HepG2 (cell line): Measurements from ENCODE around the gene ACTN3. TPM values are rescaled to one million over a fixed set of nuclear protein-coding genes. Genes with fewer than 3 reads are reported as not detected.

Experiments used
- BRD4 ChIP-seq: sonication (generic); formaldehyde crosslinking; IDR thresholded peaks from 2 replicates; pipeline ENCODE4 v1.4.0; 2020; ENCODE audit warnings: missing genetic modification reagents
- CENPBD1 ChIP-seq: sonication (generic); formaldehyde crosslinking; IDR thresholded peaks from 2 replicates; pipeline ENCODE4 v1.8.0; 2022; ENCODE audit warnings: missing genetic modification reagents, low read depth, mild to moderate bottlenecking, borderline replicate concordance
- DMAP1 ChIP-seq: IDR thresholded peaks from 2 replicates; pipeline ENCODE4 v1.6.1; 2016
- IRF2 ChIP-seq: IDR thresholded peaks from 2 replicates; pipeline ENCODE4 v1.6.1; 2018; ENCODE audit warnings: missing genetic modification reagents, missing compliant biosample characterization
- MAFG ChIP-seq: sonication (generic); formaldehyde crosslinking; IDR thresholded peaks from 2 replicates; pipeline ENCODE4 v1.5.1; 2020; ENCODE audit warnings: mild to moderate bottlenecking, missing genetic modification reagents
- NCOA1 ChIP-seq: sonication (generic); formaldehyde crosslinking; IDR thresholded peaks from 2 replicates; pipeline ENCODE4 v1.9.0; 2021; ENCODE audit warnings: missing genetic modification reagents
- NFE2L2 ChIP-seq: fragments of 150-350 bp; IDR thresholded peaks from 2 replicates; pipeline ENCODE4 v1.6.1; 2014; ENCODE audit warnings: low read length
- RAD51 ChIP-seq: fragments of 450-650 bp; IDR thresholded peaks from 2 replicates; pipeline ENCODE4 v1.6.1; 2016; ENCODE audit warnings: borderline replicate concordance
- SNAPC2 ChIP-seq: sonication (generic); formaldehyde crosslinking; IDR thresholded peaks from 2 replicates; pipeline ENCODE4 v1.8.1; 2022; ENCODE audit warnings: mild to moderate bottlenecking, missing genetic modification reagents
- ZBTB7A ChIP-seq: sonication (generic); formaldehyde crosslinking; IDR thresholded peaks from 2 replicates; pipeline ENCODE4 v1.8.0; 2022; ENCODE audit warnings: mild to moderate bottlenecking, missing genetic modification reagents
- ZNF136 ChIP-seq: sonication (generic); formaldehyde crosslinking; IDR thresholded peaks from 2 replicates; pipeline ENCODE4 v1.8.1; 2022; ENCODE audit warnings: low read depth, mild to moderate bottlenecking, moderate library complexity, missing genetic modification reagents
- ZNF18 ChIP-seq: sonication (generic); formaldehyde crosslinking; IDR thresholded peaks from 2 replicates; pipeline ENCODE4 v1.8.0; 2022; ENCODE audit warnings: mild to moderate bottlenecking, missing genetic modification reagents; ENCODE audit not compliant: insufficient replicate concordance
- ZNF329 ChIP-seq: sonication (generic); formaldehyde crosslinking; IDR thresholded peaks from 2 replicates; pipeline ENCODE4 v1.9.0; 2021; ENCODE audit warnings: low read depth, mild to moderate bottlenecking, missing genetic modification reagents
- ZNF33B ChIP-seq: sonication (generic); formaldehyde crosslinking; IDR thresholded peaks from 2 replicates; pipeline ENCODE4 v1.5.1; 2020; ENCODE audit warnings: mild to moderate bottlenecking, missing genetic modification reagents
- ZNF83 ChIP-seq: sonication (generic); formaldehyde crosslinking; IDR thresholded peaks from 2 replicates; pipeline ENCODE4 v1.4.0; 2020; ENCODE audit warnings: missing genetic modification reagents, mild to moderate bottlenecking, borderline replicate concordance
- polyA plus RNA-seq, 8 experiments: library from polyadenylated mRNA; depleted of rRNA in 3 of 8; stranded (reverse) in 7 of 8; unstranded in 1 of 8; fragments of >200 nt; fragmentation: Illumina TruSeq in 4 of 8; extraction: Trizol in 4 of 8; gene quantifications; 2 replicates each; pipeline versions ENCODE4 v1.2.1 to v1.2.3, GENCODE V29; 2011 to 2016; ENCODE audit warnings: low read depth in 4 of 8, missing spikeins in 1 of 8, mixed read lengths in 1 of 8; ENCODE audit not compliant: insufficient read depth in 1 of 8
- total RNA-seq, 5 experiments: library from RNA; depleted of rRNA; stranded (reverse); fragments of >200 nt; fragmentation: Illumina TruSeq; extraction: Trizol; gene quantifications; 2 replicates each; pipeline ENCODE4 v1.2.3, GENCODE V29; 2016; ENCODE audit warnings: low read depth in 1 of 5
- TF ChIP-seq, protein P1 (sequence below): sonication (generic); formaldehyde crosslinking; IDR thresholded peaks from 2 replicates; pipeline ENCODE4 v1.4.0; 2020; ENCODE audit warnings: missing genetic modification reagents
- TF ChIP-seq, protein P2 (sequence below): sonication (generic); formaldehyde crosslinking; IDR thresholded peaks from 2 replicates; pipeline ENCODE4 v1.5.1; 2020; ENCODE audit warnings: mild to moderate bottlenecking, moderate library complexity, missing genetic modification reagents
- TF ChIP-seq, protein P3 (sequence below): sonication (generic); formaldehyde crosslinking; IDR thresholded peaks from 2 replicates; pipeline ENCODE4 v1.5.0; 2020; ENCODE audit warnings: mild to moderate bottlenecking, low read depth, missing genetic modification reagents, borderline replicate concordance
- TF ChIP-seq, protein P4 (sequence below): sonication (generic); formaldehyde crosslinking; IDR thresholded peaks from 2 replicates; pipeline ENCODE4 v1.5.1; 2020; ENCODE audit warnings: missing genetic modification reagents, mild to moderate bottlenecking, borderline replicate concordance

ACTN3 gene
- total and polyA plus RNA-seq, 2 of the 13 experiments (the other 11 are each of a cell fraction or from before 2014, with no cell fraction given), result 0.04 to 0.09 TPM

DNA sequence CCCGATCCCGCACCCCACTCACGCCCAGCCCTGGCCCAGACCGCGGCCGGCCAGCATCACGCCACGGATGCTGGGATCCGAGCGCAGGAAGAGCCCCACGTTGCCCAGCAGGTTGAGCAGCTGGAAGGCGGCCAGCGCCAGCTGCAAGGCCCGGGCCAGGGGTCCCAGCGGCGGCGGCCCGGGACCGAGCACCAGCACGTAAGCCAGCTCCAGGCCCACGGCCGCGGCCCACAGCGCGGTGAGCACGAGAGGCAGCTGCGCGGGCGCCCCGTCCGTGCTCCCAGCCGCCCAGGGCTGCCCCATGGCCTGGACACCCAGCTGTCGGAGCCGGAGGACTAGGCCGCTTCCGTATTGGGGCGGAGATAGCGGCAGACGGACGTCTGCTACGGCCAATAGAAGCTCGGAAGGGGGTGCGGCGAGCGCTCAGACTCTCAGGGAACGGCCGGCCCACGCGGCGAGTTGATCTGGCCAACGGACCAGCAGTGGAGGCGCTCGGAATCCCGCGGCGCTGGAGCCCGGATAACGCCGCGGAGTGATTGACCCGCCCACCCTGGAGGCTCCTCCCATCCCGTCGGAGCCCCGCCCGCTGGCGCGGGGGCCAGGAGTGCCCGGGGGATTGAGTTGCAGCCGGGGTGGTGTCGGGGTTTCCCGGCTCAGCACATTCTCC lies 869 bp upstream of the ACTN3 start, which contains the start of gene ZDHHC24 (continued):
- TF ChIP-seq, protein P1, sequence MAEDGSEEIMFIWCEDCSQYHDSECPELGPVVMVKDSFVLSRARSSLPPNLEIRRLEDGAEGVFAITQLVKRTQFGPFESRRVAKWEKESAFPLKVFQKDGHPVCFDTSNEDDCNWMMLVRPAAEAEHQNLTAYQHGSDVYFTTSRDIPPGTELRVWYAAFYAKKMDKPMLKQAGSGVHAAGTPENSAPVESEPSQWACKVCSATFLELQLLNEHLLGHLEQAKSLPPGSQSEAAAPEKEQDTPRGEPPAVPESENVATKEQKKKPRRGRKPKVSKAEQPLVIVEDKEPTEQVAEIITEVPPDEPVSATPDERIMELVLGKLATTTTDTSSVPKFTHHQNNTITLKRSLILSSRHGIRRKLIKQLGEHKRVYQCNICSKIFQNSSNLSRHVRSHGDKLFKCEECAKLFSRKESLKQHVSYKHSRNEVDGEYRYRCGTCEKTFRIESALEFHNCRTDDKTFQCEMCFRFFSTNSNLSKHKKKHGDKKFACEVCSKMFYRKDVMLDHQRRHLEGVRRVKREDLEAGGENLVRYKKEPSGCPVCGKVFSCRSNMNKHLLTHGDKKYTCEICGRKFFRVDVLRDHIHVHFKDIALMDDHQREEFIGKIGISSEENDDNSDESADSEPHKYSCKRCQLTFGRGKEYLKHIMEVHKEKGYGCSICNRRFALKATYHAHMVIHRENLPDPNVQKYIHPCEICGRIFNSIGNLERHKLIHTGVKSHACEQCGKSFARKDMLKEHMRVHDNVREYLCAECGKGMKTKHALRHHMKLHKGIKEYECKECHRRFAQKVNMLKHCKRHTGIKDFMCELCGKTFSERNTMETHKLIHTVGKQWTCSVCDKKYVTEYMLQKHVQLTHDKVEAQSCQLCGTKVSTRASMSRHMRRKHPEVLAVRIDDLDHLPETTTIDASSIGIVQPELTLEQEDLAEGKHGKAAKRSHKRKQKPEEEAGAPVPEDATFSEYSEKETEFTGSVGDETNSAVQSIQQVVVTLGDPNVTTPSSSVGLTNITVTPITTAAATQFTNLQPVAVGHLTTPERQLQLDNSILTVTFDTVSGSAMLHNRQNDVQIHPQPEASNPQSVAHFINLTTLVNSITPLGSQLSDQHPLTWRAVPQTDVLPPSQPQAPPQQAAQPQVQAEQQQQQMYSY (CRISPR knock-in tag), result peak; percentile 58; the same call in 1 of the 2 replicates
- no peak for TF ChIP-seq ZBTB7A (CRISPR knock-in tag)
- TF ChIP-seq, protein P2, sequence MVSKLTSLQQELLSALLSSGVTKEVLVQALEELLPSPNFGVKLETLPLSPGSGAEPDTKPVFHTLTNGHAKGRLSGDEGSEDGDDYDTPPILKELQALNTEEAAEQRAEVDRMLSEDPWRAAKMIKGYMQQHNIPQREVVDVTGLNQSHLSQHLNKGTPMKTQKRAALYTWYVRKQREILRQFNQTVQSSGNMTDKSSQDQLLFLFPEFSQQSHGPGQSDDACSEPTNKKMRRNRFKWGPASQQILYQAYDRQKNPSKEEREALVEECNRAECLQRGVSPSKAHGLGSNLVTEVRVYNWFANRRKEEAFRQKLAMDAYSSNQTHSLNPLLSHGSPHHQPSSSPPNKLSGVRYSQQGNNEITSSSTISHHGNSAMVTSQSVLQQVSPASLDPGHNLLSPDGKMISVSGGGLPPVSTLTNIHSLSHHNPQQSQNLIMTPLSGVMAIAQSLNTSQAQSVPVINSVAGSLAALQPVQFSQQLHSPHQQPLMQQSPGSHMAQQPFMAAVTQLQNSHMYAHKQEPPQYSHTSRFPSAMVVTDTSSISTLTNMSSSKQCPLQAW (CRISPR knock-in tag), result no peak
- no peak for TF ChIP-seq ZNF329 (CRISPR knock-in tag)
- TF ChIP-seq ZNF136 (CRISPR knock-in tag), result no peak
- TF ChIP-seq SNAPC2 (CRISPR knock-in tag), result no peak
- TF ChIP-seq, protein P3, sequence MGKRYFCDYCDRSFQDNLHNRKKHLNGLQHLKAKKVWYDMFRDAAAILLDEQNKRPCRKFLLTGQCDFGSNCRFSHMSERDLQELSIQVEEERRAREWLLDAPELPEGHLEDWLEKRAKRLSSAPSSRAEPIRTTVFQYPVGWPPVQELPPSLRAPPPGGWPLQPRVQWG, result no peak
- peak; percentile 58; the same call in 1 of the 2 replicates for TF ChIP-seq BRD4 (CRISPR knock-in tag)
- TF ChIP-seq ZNF18 (CRISPR knock-in tag), result no peak
- TF ChIP-seq RAD51, result no peak
- TF ChIP-seq ZNF83 (CRISPR knock-in tag), result no peak
- no peak for TF ChIP-seq MAFG (CRISPR knock-in tag)
- TF ChIP-seq CENPBD1 (CRISPR knock-in tag), result no peak
- 0 out of 2 replicates have a peak, but pooled peaks have one; percentile 39 for TF ChIP-seq NCOA1 (CRISPR knock-in tag)
- TF ChIP-seq ZNF33B, result no peak; the same call in 1 of the 2 replicates
- TF ChIP-seq, protein P4, sequence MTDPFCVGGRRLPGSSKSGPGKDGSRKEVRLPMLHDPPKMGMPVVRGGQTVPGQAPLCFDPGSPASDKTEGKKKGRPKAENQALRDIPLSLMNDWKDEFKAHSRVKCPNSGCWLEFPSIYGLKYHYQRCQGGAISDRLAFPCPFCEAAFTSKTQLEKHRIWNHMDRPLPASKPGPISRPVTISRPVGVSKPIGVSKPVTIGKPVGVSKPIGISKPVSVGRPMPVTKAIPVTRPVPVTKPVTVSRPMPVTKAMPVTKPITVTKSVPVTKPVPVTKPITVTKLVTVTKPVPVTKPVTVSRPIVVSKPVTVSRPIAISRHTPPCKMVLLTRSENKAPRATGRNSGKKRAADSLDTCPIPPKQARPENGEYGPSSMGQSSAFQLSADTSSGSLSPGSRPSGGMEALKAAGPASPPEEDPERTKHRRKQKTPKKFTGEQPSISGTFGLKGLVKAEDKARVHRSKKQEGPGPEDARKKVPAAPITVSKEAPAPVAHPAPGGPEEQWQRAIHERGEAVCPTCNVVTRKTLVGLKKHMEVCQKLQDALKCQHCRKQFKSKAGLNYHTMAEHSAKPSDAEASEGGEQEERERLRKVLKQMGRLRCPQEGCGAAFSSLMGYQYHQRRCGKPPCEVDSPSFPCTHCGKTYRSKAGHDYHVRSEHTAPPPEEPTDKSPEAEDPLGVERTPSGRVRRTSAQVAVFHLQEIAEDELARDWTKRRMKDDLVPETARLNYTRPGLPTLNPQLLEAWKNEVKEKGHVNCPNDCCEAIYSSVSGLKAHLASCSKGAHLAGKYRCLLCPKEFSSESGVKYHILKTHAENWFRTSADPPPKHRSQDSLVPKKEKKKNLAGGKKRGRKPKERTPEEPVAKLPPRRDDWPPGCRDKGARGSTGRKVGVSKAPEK (CRISPR knock-in tag), result no peak
- no peak; the same call in 1 of the 2 replicates for TF ChIP-seq DMAP1
- no peak for TF ChIP-seq IRF2 (CRISPR knock-in tag)
- no peak for TF ChIP-seq NFE2L2
